Measurements from ENCODE around the gene PEX11A.

PEX11A gene

DNA sequence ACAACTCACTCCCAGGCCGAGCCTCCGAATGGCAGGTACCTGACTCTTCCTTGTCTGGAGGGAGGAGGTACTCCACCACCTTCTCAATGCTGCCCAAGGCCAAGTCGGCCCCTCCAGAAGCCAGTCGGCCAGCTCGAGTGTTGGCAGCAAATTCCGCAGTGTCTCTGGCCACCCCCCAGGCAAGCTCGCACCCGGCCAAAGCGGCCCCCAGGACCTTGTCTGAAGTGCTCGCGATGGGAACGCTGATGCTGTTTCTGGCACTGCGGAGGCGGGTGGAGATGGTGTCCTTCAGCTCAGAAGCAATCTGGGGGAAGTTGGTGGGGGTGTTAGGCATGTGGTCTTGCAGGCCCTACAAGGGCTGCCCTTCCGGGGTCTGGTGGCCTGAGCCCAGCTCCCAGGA is 20.6 kb downstream of the PEX11A start:
- Histone ChIP-seq H3K9me3 (ENCODE audit: severe bottlenecking) (no peaks in the 10 kb centered on the region), H3K36me3 (no peaks in the 10 kb centered on the region), H3K4me3 (ENCODE audit: low read depth, low read length) (no peak overlapping the region), H3K27me3 (ENCODE audit: insufficient read depth, low read depth, severe bottlenecking) (peaks cover 1% of the 10 kb centered on the region), H3K27ac (no peak overlapping the region)
- DNase-seq = no peak
- TF ChIP-seq, protein P1, sequence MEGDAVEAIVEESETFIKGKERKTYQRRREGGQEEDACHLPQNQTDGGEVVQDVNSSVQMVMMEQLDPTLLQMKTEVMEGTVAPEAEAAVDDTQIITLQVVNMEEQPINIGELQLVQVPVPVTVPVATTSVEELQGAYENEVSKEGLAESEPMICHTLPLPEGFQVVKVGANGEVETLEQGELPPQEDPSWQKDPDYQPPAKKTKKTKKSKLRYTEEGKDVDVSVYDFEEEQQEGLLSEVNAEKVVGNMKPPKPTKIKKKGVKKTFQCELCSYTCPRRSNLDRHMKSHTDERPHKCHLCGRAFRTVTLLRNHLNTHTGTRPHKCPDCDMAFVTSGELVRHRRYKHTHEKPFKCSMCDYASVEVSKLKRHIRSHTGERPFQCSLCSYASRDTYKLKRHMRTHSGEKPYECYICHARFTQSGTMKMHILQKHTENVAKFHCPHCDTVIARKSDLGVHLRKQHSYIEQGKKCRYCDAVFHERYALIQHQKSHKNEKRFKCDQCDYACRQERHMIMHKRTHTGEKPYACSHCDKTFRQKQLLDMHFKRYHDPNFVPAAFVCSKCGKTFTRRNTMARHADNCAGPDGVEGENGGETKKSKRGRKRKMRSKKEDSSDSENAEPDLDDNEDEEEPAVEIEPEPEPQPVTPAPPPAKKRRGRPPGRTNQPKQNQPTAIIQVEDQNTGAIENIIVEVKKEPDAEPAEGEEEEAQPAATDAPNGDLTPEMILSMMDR (IDR thresholded peaks at IDR 0.05; ENCODE audit: low read depth, low read length) = no peak

GRCh38 chr15:89669309-89669865 is 21.2 kb downstream of the PEX11A start:
- H3K27me3 ChIP-seq (ENCODE audit: insufficient read depth, low read depth, severe bottlenecking) = peaks cover 3% of the 10 kb centered on the region

GRCh38 chr15:89668171-89668570 is 22.4 kb downstream of the PEX11A start:
- H3K36me3 ChIP-seq = no peaks in the 10 kb centered on the region

More at GRCh38 chr15:89669309-89669865, 21.2 kb downstream of the PEX11A start:
- no peak for DNase-seq
- Histone ChIP-seq H3K9me3 (ENCODE audit: severe bottlenecking) (no peaks in the 10 kb centered on the region), H3K4me3 (ENCODE audit: low read depth, low read length) (no peak overlapping the region), H3K36me3 (no peaks in the 10 kb centered on the region), H3K27ac (no peak overlapping the region)
- TF ChIP-seq, protein P1 (IDR thresholded peaks at IDR 0.05; ENCODE audit: low read depth, low read length) = no peak

GRCh38 chr15:89667706-89667960 is 22.9 kb downstream of the PEX11A start:
- H3K27ac ChIP-seq = no peak overlapping the region
- TF ChIP-seq, protein P1 (IDR thresholded peaks at IDR 0.05; ENCODE audit: low read depth, low read length) = no peak
- no peak for DNase-seq
- no peak overlapping the region for H3K4me3 ChIP-seq (ENCODE audit: low read depth, low read length)
- H3K36me3 ChIP-seq = no peaks in the 10 kb centered on the region
- H3K9me3 ChIP-seq (ENCODE audit: severe bottlenecking) = no peaks in the 10 kb centered on the region
- H3K27me3 ChIP-seq (ENCODE audit: insufficient read depth, low read depth, severe bottlenecking) = peaks cover 3% of the 10 kb centered on the region

More at GRCh38 chr15:89668171-89668570, 22.4 kb downstream of the PEX11A start:
- no peak for DNase-seq
- Histone ChIP-seq H3K4me3 (ENCODE audit: low read depth, low read length) (no peak overlapping the region), H3K27me3 (ENCODE audit: insufficient read depth, low read depth, severe bottlenecking) (peaks cover 3% of the 10 kb centered on the region), H3K27ac (no peak overlapping the region), H3K9me3 (ENCODE audit: severe bottlenecking) (no peaks in the 10 kb centered on the region)
- TF ChIP-seq, protein P1 (IDR thresholded peaks at IDR 0.05; ENCODE audit: low read depth, low read length) = no peak

DNA sequence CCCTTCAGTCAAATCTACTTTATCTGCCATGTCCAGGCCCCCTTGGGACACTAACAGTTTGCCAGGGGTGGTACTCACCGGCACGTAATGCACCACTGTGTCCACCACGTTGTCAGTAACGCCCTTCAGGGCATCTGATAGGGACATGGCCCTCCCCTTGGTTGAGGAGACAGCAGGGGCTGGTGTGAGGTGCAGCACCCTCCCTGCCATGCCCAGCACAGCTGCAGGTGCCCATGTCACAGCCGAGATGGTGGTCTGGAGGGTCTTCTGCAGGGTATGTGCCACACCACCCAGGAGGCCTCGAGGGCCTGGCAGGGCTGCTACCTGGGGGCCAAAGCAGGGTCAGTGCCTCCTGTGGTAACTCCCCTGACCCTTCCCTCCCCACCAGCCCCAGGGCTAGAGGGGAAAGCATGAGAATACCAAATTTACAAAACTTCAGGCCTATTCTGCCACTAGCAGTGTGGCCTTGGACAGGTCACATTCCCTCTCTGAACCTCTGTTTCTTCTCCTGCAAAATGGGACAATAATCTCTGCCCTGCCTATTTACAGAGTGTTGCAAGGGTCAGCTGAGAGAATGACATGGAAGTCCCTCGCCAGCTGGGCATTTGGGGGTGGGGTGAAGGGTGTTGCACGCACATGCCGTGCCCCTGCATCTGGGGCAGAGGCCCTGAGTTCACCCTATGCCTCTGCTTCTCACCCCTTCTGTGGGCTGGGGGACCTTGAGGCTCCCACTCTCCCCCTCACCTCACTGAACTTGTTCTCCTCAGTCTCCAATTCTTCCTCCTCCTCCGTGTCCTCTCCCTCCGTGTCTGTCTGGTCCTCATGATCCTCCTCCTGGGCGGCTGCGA is 23.5 kb downstream of the PEX11A start:
- Histone ChIP-seq H3K36me3 (no peaks in the 10 kb centered on the region), H3K27ac (no peak overlapping the region)
- TF ChIP-seq, protein P1 (IDR thresholded peaks at IDR 0.05; ENCODE audit: low read depth, low read length) = no peak

More for the DNA sequence above, 23.5 kb downstream of the PEX11A start:
- DNase-seq = no peak
- no peak overlapping the region for H3K4me3 ChIP-seq (ENCODE audit: low read depth, low read length)
- no peaks in the 10 kb centered on the region for H3K9me3 ChIP-seq (ENCODE audit: severe bottlenecking)
- peaks cover 3% of the 10 kb centered on the region for H3K27me3 ChIP-seq (ENCODE audit: insufficient read depth, low read depth, severe bottlenecking)
